ENCODE measurements around the gene PDGFA. TPM values are rescaled to one million over a fixed set of nuclear protein-coding genes. Genes with fewer than 3 reads are reported as not detected.

The PDGFA gene
- total and polyA plus RNA-seq, 5 experiments from 2014 or later: 0.21 to 0.30 TPM; not detected in 3

GRCh38 chr7:526460-527034 is 6.9 kb upstream of the PDGFA start:
- POLR2A ChIA-PET: no interaction called here
- no peak overlapping the region for H3K4me3 Mint-ChIP-seq

GRCh38 chr7:525740-526139 is 6.1 kb upstream of the PDGFA start:
- POLR2A ChIA-PET: no interaction called here
- H3K27me3 Mint-ChIP-seq: peaks cover 2 to 20% (median 10%) of the 10 kb centered on the region in 5 donors
- ATAC-seq (no peak), DNase-seq (no peak)
- no peak overlapping the region for H3K27ac Mint-ChIP-seq
- H3K4me3 Mint-ChIP-seq: no peak overlapping the region
- peaks cover 4 to 9% (median 6%) of the 10 kb centered on the region in 4 donors for H3K4me1 Mint-ChIP-seq
- H3K9me3 Mint-ChIP-seq: peaks cover 0 to 3% (median 0%) of the 10 kb centered on the region in 9 donors
- H3K36me3 Mint-ChIP-seq: peaks cover 0 to 3% (median 0%) of the 10 kb centered on the region in 3 donors

More at GRCh38 chr7:526460-527034, 6.9 kb upstream of the PDGFA start:
- ATAC-seq (no peak), DNase-seq (no peak)
- H3K27ac Mint-ChIP-seq: no peak overlapping the region
- H3K27me3 Mint-ChIP-seq: peaks cover under 1 to 13% (median 5%) of the 10 kb centered on the region in 5 donors
- peaks cover 0 to 7% (median 5%) of the 10 kb centered on the region in 4 donors for H3K4me1 Mint-ChIP-seq
- H3K9me3 Mint-ChIP-seq: peaks cover 0 to 3% (median 0%) of the 10 kb centered on the region in 9 donors
- H3K36me3 Mint-ChIP-seq: no peaks in the 10 kb centered on the region

- peaks cover 0 to 2% (median 0%) of the 10 kb centered on the region in 9 donors for H3K9me3 Mint-ChIP-seq
- DNase-seq (no peak), ATAC-seq (no peak)
- peaks cover 0 to 3% (median 0%) of the 10 kb centered on the region in 3 donors for H3K36me3 Mint-ChIP-seq
- H3K4me1 Mint-ChIP-seq: peaks cover 2 to 9% (median 6%) of the 10 kb centered on the region in 4 donors
- no peak overlapping the region for H3K4me3 Mint-ChIP-seq
- POLR2A ChIA-PET: no interaction called here
- H3K27ac Mint-ChIP-seq: no peak overlapping the region
- H3K27me3 Mint-ChIP-seq: peaks cover 0 to 18% (median 8%) of the 10 kb centered on the region in 5 donors
Measured at GRCh38 chr7:524800-525199, 5.2 kb upstream of the PDGFA start.

- POLR2A ChIA-PET: no interaction called here
- H3K27me3 Mint-ChIP-seq: peaks cover under 1 to 22% (median 8%) of the 10 kb centered on the region in 5 donors
- H3K9me3 Mint-ChIP-seq: peaks cover 0 to 2% (median 0%) of the 10 kb centered on the region in 9 donors
- peaks cover 0 to 3% (median 0%) of the 10 kb centered on the region in 3 donors for H3K36me3 Mint-ChIP-seq
- no peak for ATAC-seq
- peaks cover 2 to 12% (median 7%) of the 10 kb centered on the region in 4 donors for H3K4me1 Mint-ChIP-seq
- no peak overlapping the region for H3K27ac Mint-ChIP-seq
- no peak for DNase-seq
- peak overlapping the region in 7 of 10 donors; percentile 15 to 65 (median 41) for H3K4me3 Mint-ChIP-seq
Measured at GRCh38 chr7:523347-524336, 4.0 kb upstream of the PDGFA start.

- ATAC-seq: no peak
- H3K36me3 Mint-ChIP-seq: peaks cover 0 to 3% (median 0%) of the 10 kb centered on the region in 3 donors
- no peak for DNase-seq
- peaks cover 0 to 2% (median 0%) of the 10 kb centered on the region in 9 donors for H3K9me3 Mint-ChIP-seq
- H3K4me1 Mint-ChIP-seq: peaks cover 5 to 18% (median 10%) of the 10 kb centered on the region in 4 donors
- H3K27me3 Mint-ChIP-seq: peaks cover 3 to 27% (median 12%) of the 10 kb centered on the region in 5 donors
- POLR2A ChIA-PET: no interaction called here
- H3K27ac Mint-ChIP-seq: no peak overlapping the region
- peak overlapping the region in 5 of 10 donors; percentile 26 to 44 (median 41) for H3K4me3 Mint-ChIP-seq
Measured at GRCh38 chr7:522951-523314, 3.3 kb upstream of the PDGFA start.

GRCh38 chr7:522071-522950 is 2.7 kb upstream of the PDGFA start:
- Mint-ChIP-seq H3K36me3 (peaks cover 0 to 3% (median 0%) of the 10 kb centered on the region in 3 donors), H3K4me1 (peaks cover 7 to 22% (median 14%) of the 10 kb centered on the region in 4 donors), H3K9me3 (peaks cover 0 to 2% (median 0%) of the 10 kb centered on the region in 9 donors), H3K27ac (peak overlapping the region in 1 of 10 donors; percentile 46), H3K4me3 (peak overlapping the region; percentile 36 to 81 (median 66)), H3K27me3 (peaks cover 6 to 31% (median 16%) of the 10 kb centered on the region in 5 donors)
- POLR2A ChIA-PET: no interaction called here
- DNase-seq (peak in 2 of 10 donors; percentile 33 to 37), ATAC-seq (peak; percentile 38 to 55)

GRCh38 chr7:521221-522070 is 1.8 kb upstream of the PDGFA start:
- H3K27ac Mint-ChIP-seq: no peak overlapping the region
- H3K27me3 Mint-ChIP-seq: peaks cover 6 to 33% (median 16%) of the 10 kb centered on the region in 5 donors
- H3K4me3 Mint-ChIP-seq: peak overlapping the region; percentile 14 to 73 (median 60)
- DNase-seq (no peak), ATAC-seq (no peak)
- POLR2A ChIA-PET: no interaction called here
- peaks cover 0 to 3% (median 0%) of the 10 kb centered on the region in 3 donors for H3K36me3 Mint-ChIP-seq
- peaks cover 0 to 2% (median 0%) of the 10 kb centered on the region in 9 donors for H3K9me3 Mint-ChIP-seq
- H3K4me1 Mint-ChIP-seq: peaks cover 7 to 22% (median 14%) of the 10 kb centered on the region in 4 donors

GRCh38 chr7:520503-521161 is 986 bp upstream of the PDGFA start:
- POLR2A ChIA-PET: no interaction called here
- Mint-ChIP-seq H3K9me3 (peaks cover 0 to 2% (median 0%) of the 10 kb centered on the region in 9 donors), H3K4me1 (peaks cover 8 to 22% (median 18%) of the 10 kb centered on the region in 4 donors), H3K36me3 (peaks cover 0 to 3% (median 0%) of the 10 kb centered on the region in 3 donors), H3K27me3 (peaks cover 7 to 39% (median 17%) of the 10 kb centered on the region in 5 donors), H3K4me3 (peak overlapping the region in 4 of 10 donors; percentile 22 to 69 (median 42)), H3K27ac (no peak overlapping the region)
- no peak for DNase-seq
- no peak for ATAC-seq

GRCh38 chr7:518630-519483 is 789 bp downstream of the PDGFA start:
- H3K27ac Mint-ChIP-seq: peak overlapping the region in 1 of 10 donors; percentile 21

More at GRCh38 chr7:518630-519483, 789 bp downstream of the PDGFA start:
- H3K27me3 Mint-ChIP-seq: peaks cover 10 to 53% (median 16%) of the 10 kb centered on the region in 5 donors
- POLR2A ChIA-PET: interaction anchor here (0.6 kb wide), 1 partner anchor 184 kb away, joined by 3 read pairs; no protein-coding TSS in a partner anchor
- peak in 2 of 10 donors; percentile 15 to 31 for DNase-seq
- H3K36me3 Mint-ChIP-seq: peaks cover 0 to 3% (median 0%) of the 10 kb centered on the region in 3 donors
- peaks cover 6 to 22% (median 18%) of the 10 kb centered on the region in 4 donors for H3K4me1 Mint-ChIP-seq
- ATAC-seq: peak; percentile 26 to 29
- H3K9me3 Mint-ChIP-seq: no peaks in the 10 kb centered on the region
- H3K4me3 Mint-ChIP-seq: peak overlapping the region; percentile 64 to 88 (median 81)

Measured in naive thymus-derived CD8-positive, alpha-beta T cell (primary cell).